Activated T-helper 17 cell treated with anti-CD3 and anti-CD28 coated beads, Interleukin-2, amount 50 U/mL, for 72 hours (primary cell): ENCODE measurements around the gene HUS1. TPM values are rescaled to one million over a fixed set of nuclear protein-coding genes. Genes with fewer than 3 reads are reported as not detected.
A peak's percentile ranks its signal among the peaks of the same experiment; 100 is the strongest.
"Not testable (repeated sequence)": the region's sequence is repeated elsewhere in the genome, so short reads cannot be mapped to it uniquely, and the experiment has no call there.

Experiments used
- ATAC-seq: fragments of 150-1000 bp; cut with Tn5 transposase; replicated peaks from 2 replicates; pipeline ENCODE4 v1.10.0; 2021; ENCODE audit warnings: mild to moderate bottlenecking, moderate library complexity
- H3K27ac Mint-ChIP-seq: one replicate; pipeline ENCODE4 v1.8.0; 2022; ENCODE audit warnings: mixed read lengths
- H3K27me3 Mint-ChIP-seq: one replicate; pipeline ENCODE4 v1.8.0; 2022; ENCODE audit warnings: mixed read lengths
- H3K36me3 Mint-ChIP-seq: one replicate; pipeline ENCODE4 v1.8.0; 2022; ENCODE audit warnings: low read depth, mild to moderate bottlenecking, mixed read lengths
- H3K4me1 Mint-ChIP-seq: one replicate; pipeline ENCODE4 v1.8.0; 2022; ENCODE audit warnings: mixed read lengths
- H3K4me3 Mint-ChIP-seq: one replicate; pipeline ENCODE4 v1.8.0; 2022; ENCODE audit warnings: mild to moderate bottlenecking, mixed read lengths
- H3K9me3 Mint-ChIP-seq: one replicate; pipeline ENCODE4 v1.8.0; 2022; ENCODE audit warnings: mixed read lengths
- total RNA-seq, 2 donors: library from RNA; stranded (reverse); gene quantifications; one replicate each; pipeline ENCODE4 v1.2.3, GENCODE V29; 2022

The HUS1 gene
- total RNA-seq, 2 donors from 2014 or later = 50.0 to 59.7 TPM

GRCh38 chr7:47934831-47935230, 44.6 kb downstream of the HUS1 start:
- peaks cover 7% of the 10 kb centered on the region for H3K4me1 Mint-ChIP-seq
- no peak for ATAC-seq
- no peak overlapping the region for H3K4me3 Mint-ChIP-seq
- H3K9me3 Mint-ChIP-seq = no peaks in the 10 kb centered on the region
- H3K27ac Mint-ChIP-seq = peak overlapping the region; percentile 36
- no peaks in the 10 kb centered on the region for H3K36me3 Mint-ChIP-seq
- H3K27me3 Mint-ChIP-seq = no peaks in the 10 kb centered on the region

- no peak for ATAC-seq
- Mint-ChIP-seq H3K9me3 (no peaks in the 10 kb centered on the region), H3K36me3 (no peaks in the 10 kb centered on the region), H3K4me1 (peaks cover 7% of the 10 kb centered on the region), H3K27ac (no peak overlapping the region), H3K27me3 (no peaks in the 10 kb centered on the region), H3K4me3 (no peak overlapping the region)
Observed at GRCh38 chr7:47933215-47933614, 46.2 kb downstream of the HUS1 start.

DNA sequence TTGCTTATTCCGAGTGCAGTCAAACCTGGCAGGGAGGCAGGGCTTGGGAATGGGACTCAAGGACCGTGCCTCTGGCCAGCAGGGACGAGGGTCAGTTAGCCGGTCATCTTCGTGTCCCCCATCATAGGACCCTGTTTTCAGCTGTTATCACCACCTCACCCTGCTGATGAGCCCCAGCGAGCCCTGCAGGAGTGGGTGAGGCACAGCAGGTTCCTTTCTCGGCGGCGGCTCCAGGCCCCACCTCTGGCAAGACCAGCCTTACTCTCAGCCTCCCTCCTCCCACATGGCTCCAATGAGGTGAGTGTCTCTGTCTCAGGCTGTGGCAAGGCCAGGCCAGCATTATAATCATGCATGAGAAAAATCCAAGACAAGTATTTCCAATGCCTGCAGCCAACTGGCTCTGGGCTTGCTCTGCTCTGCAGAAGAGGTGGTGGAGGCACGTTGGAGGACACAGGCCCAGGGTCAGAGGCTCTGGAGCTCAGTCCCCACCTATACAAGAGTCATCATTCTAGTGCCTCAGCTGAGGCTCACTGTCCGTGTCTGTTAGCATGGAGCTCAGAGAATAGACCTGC, 46.9 kb downstream of the HUS1 start:
- ATAC-seq = no peak
- Mint-ChIP-seq H3K27me3 (no peaks in the 10 kb centered on the region), H3K27ac (no peak overlapping the region), H3K9me3 (no peaks in the 10 kb centered on the region), H3K4me3 (no peak overlapping the region), H3K36me3 (no peaks in the 10 kb centered on the region), H3K4me1 (peaks cover 6% of the 10 kb centered on the region)

DNA sequence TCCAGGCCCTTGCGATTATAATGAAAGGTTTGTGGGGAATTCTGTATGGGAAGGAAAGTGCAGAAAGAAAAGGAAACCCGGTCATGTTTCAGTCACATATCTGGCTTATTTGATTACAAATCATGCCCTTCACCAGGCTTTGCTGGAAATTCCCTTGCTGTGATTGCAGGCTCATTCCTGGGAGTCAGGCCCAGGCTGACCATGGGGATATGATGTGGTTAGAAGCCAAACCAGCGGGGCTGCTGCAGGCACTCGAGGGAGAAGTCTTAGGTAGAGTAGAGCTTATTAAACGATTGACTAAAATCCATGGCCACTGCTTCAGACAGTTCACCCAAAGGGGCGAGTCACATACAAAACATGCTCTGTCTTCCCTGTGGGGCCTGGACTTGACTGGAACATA, 47.4 kb downstream of the HUS1 start:
- H3K27ac Mint-ChIP-seq = no peak overlapping the region

DNA sequence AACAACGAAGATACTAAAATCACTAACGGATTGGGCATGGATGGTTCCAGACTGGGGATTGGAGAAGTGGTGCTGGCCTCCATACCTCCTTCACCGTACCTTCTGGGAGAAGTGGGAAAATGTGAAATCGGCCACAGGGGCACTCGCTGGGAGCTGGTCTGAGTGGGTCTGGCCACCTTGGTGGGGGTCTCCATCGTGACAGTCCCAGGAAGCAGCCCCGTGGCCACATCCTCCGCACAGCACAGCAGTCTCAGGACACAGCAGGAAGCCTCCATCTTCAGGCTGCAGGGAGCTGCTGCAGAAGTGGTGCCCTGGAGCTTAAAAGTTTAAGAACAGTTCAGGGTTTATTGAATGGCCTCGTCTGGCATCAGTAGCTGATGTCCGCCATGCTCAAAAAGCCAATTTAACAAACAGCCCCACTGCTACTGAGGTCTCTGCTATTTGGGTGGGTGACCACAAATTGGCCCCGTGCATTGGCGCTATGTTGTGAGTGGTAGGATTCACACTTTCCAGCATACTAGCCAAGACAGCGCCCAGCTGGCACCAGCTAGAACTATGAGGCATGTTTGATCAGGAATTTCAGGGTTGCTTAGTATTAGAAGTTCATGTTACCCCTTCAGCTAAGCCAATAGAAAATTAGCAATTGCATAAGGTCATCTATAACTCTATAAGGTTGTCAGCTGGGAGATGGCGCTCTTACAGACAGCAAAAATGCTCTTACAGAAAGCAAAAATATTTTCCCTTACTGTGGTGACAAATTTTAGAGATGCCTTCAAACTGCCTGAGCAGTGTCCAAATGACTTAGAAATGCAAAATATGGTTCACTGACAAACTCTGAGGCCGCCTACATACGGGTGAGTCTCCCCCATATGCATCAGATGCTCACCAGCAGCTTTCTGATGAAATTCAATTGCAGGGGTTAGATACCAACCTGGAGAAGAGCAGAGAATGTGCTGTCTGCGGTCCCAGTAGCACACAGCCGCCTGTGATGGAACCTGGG, 48.1 kb downstream of the HUS1 start:
- ATAC-seq = no peak
- no peaks in the 10 kb centered on the region for H3K9me3 Mint-ChIP-seq
- no peak overlapping the region for H3K27ac Mint-ChIP-seq
- H3K4me1 Mint-ChIP-seq = no peaks in the 10 kb centered on the region
- no peaks in the 10 kb centered on the region for H3K27me3 Mint-ChIP-seq
- no peak overlapping the region for H3K4me3 Mint-ChIP-seq
- H3K36me3 Mint-ChIP-seq = no peaks in the 10 kb centered on the region

More for the DNA sequence above, 47.4 kb downstream of the HUS1 start:
- Mint-ChIP-seq H3K27me3 (no peaks in the 10 kb centered on the region), H3K4me1 (peaks cover under 1% of the 10 kb centered on the region), H3K36me3 (no peaks in the 10 kb centered on the region), H3K9me3 (no peaks in the 10 kb centered on the region), H3K4me3 (no peak overlapping the region)
- ATAC-seq = no peak

GRCh38 chr7:47924266-47924665, 55.1 kb downstream of the HUS1 start:
- Mint-ChIP-seq H3K36me3 (no peaks in the 10 kb centered on the region), H3K4me1 (no peaks in the 10 kb centered on the region)

DNA sequence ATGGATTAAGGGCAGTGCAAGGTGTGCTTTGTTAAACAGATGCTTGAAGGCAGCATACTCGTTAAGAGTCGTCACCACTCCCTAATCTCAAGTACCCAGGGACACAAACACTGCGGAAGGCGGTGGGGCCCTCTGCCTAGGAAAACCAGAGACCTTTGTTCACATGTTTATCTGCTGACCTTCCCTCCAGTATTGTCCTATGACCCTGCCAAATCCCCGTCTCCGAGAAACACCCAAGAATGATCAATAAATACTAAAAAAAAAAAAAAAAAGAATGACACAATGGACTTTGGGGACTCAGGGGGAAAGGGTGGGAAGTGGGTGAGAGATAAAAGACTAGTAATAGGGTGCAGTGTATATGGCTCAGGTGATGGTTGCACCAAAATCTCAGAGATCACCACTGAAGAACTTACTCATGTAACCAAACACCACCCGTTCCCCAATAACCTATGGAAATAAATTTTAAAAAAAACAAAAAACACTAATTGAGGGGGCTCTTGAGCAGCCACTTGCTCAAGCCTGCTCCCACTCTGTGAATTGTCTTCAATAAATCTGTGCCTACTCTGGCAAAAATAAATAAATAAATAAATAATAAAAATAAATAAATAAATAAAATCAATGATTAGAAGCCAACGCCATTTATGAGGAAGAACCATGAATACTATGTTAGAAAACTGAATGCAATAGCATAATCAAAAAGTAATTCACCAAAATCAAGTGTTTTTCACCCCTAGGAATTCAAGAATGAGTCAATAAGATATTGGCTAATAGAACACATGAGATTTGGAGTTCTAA, 56.1 kb downstream of the HUS1 start:
- not testable (repeated sequence) for H3K9me3 Mint-ChIP-seq, H3K36me3 Mint-ChIP-seq, ATAC-seq, H3K4me1 Mint-ChIP-seq, H3K4me3 Mint-ChIP-seq, H3K27ac Mint-ChIP-seq, H3K27me3 Mint-ChIP-seq

More at GRCh38 chr7:47924266-47924665, 55.1 kb downstream of the HUS1 start:
- no peak for ATAC-seq
- Mint-ChIP-seq H3K9me3 (no peaks in the 10 kb centered on the region), H3K27me3 (no peaks in the 10 kb centered on the region), H3K4me3 (no peak overlapping the region), H3K27ac (no peak overlapping the region)

DNA sequence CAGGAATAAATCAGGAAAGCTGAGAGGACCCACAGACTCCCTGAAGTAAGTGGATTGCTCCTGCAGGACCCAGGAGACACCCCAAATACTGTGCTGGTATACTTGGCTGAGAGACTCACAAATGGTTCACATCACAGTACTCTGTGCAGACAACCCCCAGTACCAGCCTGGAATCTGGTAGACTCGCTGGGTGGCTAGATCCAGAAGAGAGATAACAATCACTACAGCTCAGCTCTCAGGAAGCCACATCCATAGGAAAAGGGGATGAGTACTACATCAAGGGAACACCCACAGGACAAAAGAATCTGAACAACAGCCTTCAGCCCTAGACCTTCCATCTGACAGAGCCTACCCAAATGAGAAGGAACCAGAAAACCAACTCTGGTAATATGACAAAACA, 62.9 kb downstream of the HUS1 start:
- not testable (repeated sequence) for ATAC-seq, H3K4me1 Mint-ChIP-seq, H3K36me3 Mint-ChIP-seq, H3K27ac Mint-ChIP-seq, H3K9me3 Mint-ChIP-seq, H3K27me3 Mint-ChIP-seq, H3K4me3 Mint-ChIP-seq

DNA sequence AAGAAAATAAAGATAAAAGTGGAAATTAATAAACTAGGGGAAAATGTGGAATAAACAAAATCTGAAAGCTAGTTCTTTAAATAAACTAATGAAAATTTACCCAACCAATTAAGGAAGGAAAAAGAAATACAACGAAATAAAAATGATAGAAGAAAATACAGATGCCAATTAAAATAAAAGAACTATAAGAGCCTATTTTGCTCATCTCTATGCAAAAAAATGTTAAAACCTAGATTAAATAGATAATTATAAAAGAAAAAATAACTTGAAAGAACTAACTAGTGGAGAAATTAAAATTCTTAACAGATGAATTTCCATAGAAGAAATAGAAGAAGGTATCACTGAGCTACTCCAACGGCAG, 63.8 kb downstream of the HUS1 start:
- Mint-ChIP-seq H3K27me3 (peaks cover 7% of the 10 kb centered on the region), H3K9me3 (no peaks in the 10 kb centered on the region), H3K4me3 (no peak overlapping the region), H3K36me3 (no peaks in the 10 kb centered on the region), H3K4me1 (no peaks in the 10 kb centered on the region), H3K27ac (no peak overlapping the region)
- no peak for ATAC-seq

GRCh38 chr7:47914717-47915615, 64.4 kb downstream of the HUS1 start:
- H3K9me3 Mint-ChIP-seq = no peaks in the 10 kb centered on the region
- H3K4me1 Mint-ChIP-seq = no peaks in the 10 kb centered on the region
- no peaks in the 10 kb centered on the region for H3K36me3 Mint-ChIP-seq
- H3K4me3 Mint-ChIP-seq = no peak overlapping the region
- ATAC-seq = no peak
- H3K27me3 Mint-ChIP-seq = peaks cover 7% of the 10 kb centered on the region
- no peak overlapping the region for H3K27ac Mint-ChIP-seq

Other genes starting within 250 kb of the HUS1 start
- gene PKD1L1, start 31.1 kb downstream of the HUS1 start, total RNA-seq = under 1 TPM; 0.16 to 0.61 TPM
- gene SUN3, start 49.5 kb upstream of the HUS1 start, total RNA-seq = under 1 TPM in 1 of 2 donors, not detected in 1; 0.50 TPM
- under 1 TPM; 0.32 to 0.95 TPM for gene C7orf57, start 55.9 kb upstream of the HUS1 start, total RNA-seq
- gene UPP1, start 109.7 kb upstream of the HUS1 start, total RNA-seq = 10 to 100 TPM; 69.1 to 83.9 TPM
- not detected for gene ABCA13, start 191.8 kb upstream of the HUS1 start, total RNA-seq